Measurements from ENCODE around the gene PDE3A.

DNA sequence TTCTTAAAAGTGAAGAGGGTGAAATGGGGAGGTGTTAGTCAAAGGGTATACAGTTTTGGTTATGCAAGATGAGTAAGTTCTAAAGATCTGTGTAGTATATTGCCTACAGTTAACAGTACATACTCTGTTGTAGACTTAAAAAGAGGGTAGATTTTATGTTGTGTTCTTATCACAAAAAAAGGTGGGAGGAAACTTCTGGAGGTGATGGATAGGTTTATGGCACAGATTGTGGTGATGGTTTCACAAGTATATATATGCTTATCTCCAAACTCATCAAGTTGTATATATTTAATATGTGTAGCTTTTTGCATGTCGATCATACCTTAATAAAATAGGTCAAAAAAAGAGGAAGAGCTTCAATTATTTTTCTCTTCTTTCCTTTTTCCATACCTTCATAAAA is 64.0 kb downstream of the PDE3A start:
- TF ChIP-seq, protein P1, sequence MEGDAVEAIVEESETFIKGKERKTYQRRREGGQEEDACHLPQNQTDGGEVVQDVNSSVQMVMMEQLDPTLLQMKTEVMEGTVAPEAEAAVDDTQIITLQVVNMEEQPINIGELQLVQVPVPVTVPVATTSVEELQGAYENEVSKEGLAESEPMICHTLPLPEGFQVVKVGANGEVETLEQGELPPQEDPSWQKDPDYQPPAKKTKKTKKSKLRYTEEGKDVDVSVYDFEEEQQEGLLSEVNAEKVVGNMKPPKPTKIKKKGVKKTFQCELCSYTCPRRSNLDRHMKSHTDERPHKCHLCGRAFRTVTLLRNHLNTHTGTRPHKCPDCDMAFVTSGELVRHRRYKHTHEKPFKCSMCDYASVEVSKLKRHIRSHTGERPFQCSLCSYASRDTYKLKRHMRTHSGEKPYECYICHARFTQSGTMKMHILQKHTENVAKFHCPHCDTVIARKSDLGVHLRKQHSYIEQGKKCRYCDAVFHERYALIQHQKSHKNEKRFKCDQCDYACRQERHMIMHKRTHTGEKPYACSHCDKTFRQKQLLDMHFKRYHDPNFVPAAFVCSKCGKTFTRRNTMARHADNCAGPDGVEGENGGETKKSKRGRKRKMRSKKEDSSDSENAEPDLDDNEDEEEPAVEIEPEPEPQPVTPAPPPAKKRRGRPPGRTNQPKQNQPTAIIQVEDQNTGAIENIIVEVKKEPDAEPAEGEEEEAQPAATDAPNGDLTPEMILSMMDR (IDR thresholded peaks at IDR 0.05), result no peak
- TF ChIP-seq POLR2A (IDR thresholded peaks at IDR 0.05), result no peak
- no peak for TF ChIP-seq POLR2AphosphoS5 (IDR thresholded peaks at IDR 0.05)

Measured in prostate gland (tissue), 2 donors.